Neural crest cell (in vitro differentiated cells): ENCODE results near the gene CYP4F3. TPM values are rescaled to one million over a fixed set of nuclear protein-coding genes. Genes with fewer than 3 reads are reported as not detected.
"Not testable (repeated sequence)": the region's sequence is repeated elsewhere in the genome, so short reads cannot be mapped to it uniquely, and the experiment has no call there.

ENCODE experiments used
- DNase-seq: peaks from one replicate; pipeline ENCODE4 v3.0.0; 2021; ENCODE audit warnings: low read depth, mixed read lengths, low spot score
- H3K27ac Mint-ChIP-seq: one replicate; pipeline ENCODE4 v1.8.0; 2021; ENCODE audit warnings: mild to moderate bottlenecking, mixed read lengths; ENCODE audit not compliant: unreplicated experiment
- H3K27me3 Mint-ChIP-seq: 2 replicates; pipeline ENCODE4 v1.8.0; 2021; ENCODE audit warnings: low read depth, mild to moderate bottlenecking, mixed read lengths
- H3K36me3 Mint-ChIP-seq: 2 replicates; pipeline ENCODE4 v1.8.0; 2021; ENCODE audit warnings: low read depth, mild to moderate bottlenecking, mixed read lengths
- H3K4me1 Mint-ChIP-seq: 2 replicates; pipeline ENCODE4 v1.8.0; 2021; ENCODE audit warnings: mixed read lengths
- H3K4me3 Mint-ChIP-seq: one replicate; pipeline ENCODE4 v1.8.0; 2021; ENCODE audit warnings: mild to moderate bottlenecking, mixed read lengths
- H3K9me3 Mint-ChIP-seq: 2 replicates; pipeline ENCODE4 v1.8.0; 2021; ENCODE audit warnings: mixed read lengths
- CTCF ChIP-seq: fragments of 200-600 bp; sonication (generic); conservative IDR thresholded peaks from 2 replicates; pipeline ENCODE4 v1.5.0; 2021; ENCODE audit warnings: antibody characterized with exemption, mild to moderate bottlenecking
- long read RNA-seq: library from polyadenylated mRNA; unstranded; transcript quantifications from one replicate; pipeline ENCODE4 v2.0.0, GENCODE V29; 2020
- total RNA-seq: library from RNA; stranded (reverse); gene quantifications from 2 replicates; pipeline ENCODE4 v1.2.1, GENCODE V29; 2021

Gene CYP4F3
- total RNA-seq, result not detected in 2 replicates
- long read RNA-seq, result 0 reads

- TF ChIP-seq CTCF, result no peak
Measured at GRCh38 chr19:15640294-15640903, at the start of gene CYP4F3. Gene CYP4F3 (plus strand): TSS chr19:15640897. CDS start chr19:15641416, 519 bp downstream.

GRCh38 chr19:15591796-15592195, 48.9 kb upstream of the CYP4F3 start:
- H3K9me3 Mint-ChIP-seq, result peaks cover 20% of the 10 kb centered on the region

More at GRCh38 chr19:15640294-15640903, at the start of gene CYP4F3:
- Mint-ChIP-seq H3K27me3 (no peaks in the 10 kb centered on the region), H3K27ac (no peak within 1 kb of the TSS), H3K36me3 (peaks cover 10% of the 10 kb centered on the region), H3K4me1 (no peaks in the 10 kb centered on the region), H3K4me3 (no peak within 1 kb of the TSS), H3K9me3 (peaks cover 22% of the 10 kb centered on the region)
- no peak for DNase-seq

GRCh38 chr19:15592506-15592905, 48.2 kb upstream of the CYP4F3 start:
- not testable (repeated sequence) for H3K4me3 Mint-ChIP-seq, H3K36me3 Mint-ChIP-seq, H3K27me3 Mint-ChIP-seq, DNase-seq, H3K27ac Mint-ChIP-seq, H3K4me1 Mint-ChIP-seq
- H3K9me3 Mint-ChIP-seq, result peaks cover 20% of the 10 kb centered on the region

More at GRCh38 chr19:15591796-15592195, 48.9 kb upstream of the CYP4F3 start:
- DNase-seq, result no peak
- Mint-ChIP-seq H3K27ac (no peak overlapping the region), H3K4me1 (no peaks in the 10 kb centered on the region), H3K4me3 (no peak overlapping the region), H3K36me3 (peaks cover 2% of the 10 kb centered on the region), H3K27me3 (no peaks in the 10 kb centered on the region)
- TF ChIP-seq CTCF, result no peak

- H3K4me1 Mint-ChIP-seq, DNase-seq, H3K36me3 Mint-ChIP-seq, H3K27me3 Mint-ChIP-seq, H3K4me3 Mint-ChIP-seq, H3K27ac Mint-ChIP-seq: not testable (repeated sequence)
- H3K9me3 Mint-ChIP-seq, result peaks cover 11% of the 10 kb centered on the region
Measured at GRCh38 chr19:15593766-15594165, 46.9 kb upstream of the CYP4F3 start.

- H3K9me3 Mint-ChIP-seq, result peaks cover 7% of the 10 kb centered on the region
- no peak overlapping the region for H3K4me3 Mint-ChIP-seq
- no peaks in the 10 kb centered on the region for H3K36me3 Mint-ChIP-seq
- DNase-seq, result no peak
- no peak overlapping the region for H3K27ac Mint-ChIP-seq
- TF ChIP-seq CTCF, result no peak
- no peaks in the 10 kb centered on the region for H3K4me1 Mint-ChIP-seq
- H3K27me3 Mint-ChIP-seq, result no peaks in the 10 kb centered on the region
Measured at GRCh38 chr19:15595069-15595468, 45.6 kb upstream of the CYP4F3 start.

GRCh38 chr19:15607978-15608925, 32.4 kb upstream of the CYP4F3 start:
- H3K9me3 Mint-ChIP-seq, H3K4me1 Mint-ChIP-seq, DNase-seq, H3K4me3 Mint-ChIP-seq, H3K36me3 Mint-ChIP-seq, H3K27ac Mint-ChIP-seq, H3K27me3 Mint-ChIP-seq: not testable (repeated sequence)

- TF ChIP-seq CTCF, result no peak
- peaks cover 8% of the 10 kb centered on the region for H3K9me3 Mint-ChIP-seq
- H3K27me3 Mint-ChIP-seq, result no peaks in the 10 kb centered on the region
- H3K36me3 Mint-ChIP-seq, result peaks cover 2% of the 10 kb centered on the region
- no peaks in the 10 kb centered on the region for H3K4me1 Mint-ChIP-seq
- H3K27ac Mint-ChIP-seq, result no peak overlapping the region
- no peak for DNase-seq
- no peak overlapping the region for H3K4me3 Mint-ChIP-seq
Measured at GRCh38 chr19:15609261-15609660, 31.4 kb upstream of the CYP4F3 start.
